Dendritic cell treated with granulocyte-macrophage colony-stimulating factor and Interleukin-4, amounts not matched to agents 40 ng/mL and 50 ng/mL, for 4 days (primary cell): Measurements from ENCODE around the gene GPR89A.
"Not testable (repeated sequence)": the region's sequence is repeated elsewhere in the genome, so short reads cannot be mapped to it uniquely, and the experiment has no call there.

Experiments
- H3K27ac Mint-ChIP-seq: one replicate; pipeline ENCODE4 v1.8.0; 2022; ENCODE audit warnings: mild to moderate bottlenecking, mixed read lengths
- H3K27me3 Mint-ChIP-seq: one replicate; pipeline ENCODE4 v1.8.0; 2022; ENCODE audit warnings: mild to moderate bottlenecking, mixed read lengths
- H3K36me3 Mint-ChIP-seq: one replicate; pipeline ENCODE4 v1.8.0; 2022; ENCODE audit warnings: low read depth, mixed read lengths
- H3K4me1 Mint-ChIP-seq: one replicate; pipeline ENCODE4 v1.8.0; 2022; ENCODE audit warnings: low read depth, mixed read lengths
- H3K4me3 Mint-ChIP-seq: one replicate; pipeline ENCODE4 v1.8.0; 2022; ENCODE audit warnings: mild to moderate bottlenecking, moderate library complexity, mixed read lengths
- H3K9me3 Mint-ChIP-seq: one replicate; pipeline ENCODE4 v1.8.0; 2022; ENCODE audit warnings: mixed read lengths
- intact Hi-C: fragments of 100-400 bp; cut with micrococcal nuclease; formaldehyde crosslinking; loops from one replicate; pipeline ENCODE4 v1.15.0; 2022

Gene GPR89A

DNA sequence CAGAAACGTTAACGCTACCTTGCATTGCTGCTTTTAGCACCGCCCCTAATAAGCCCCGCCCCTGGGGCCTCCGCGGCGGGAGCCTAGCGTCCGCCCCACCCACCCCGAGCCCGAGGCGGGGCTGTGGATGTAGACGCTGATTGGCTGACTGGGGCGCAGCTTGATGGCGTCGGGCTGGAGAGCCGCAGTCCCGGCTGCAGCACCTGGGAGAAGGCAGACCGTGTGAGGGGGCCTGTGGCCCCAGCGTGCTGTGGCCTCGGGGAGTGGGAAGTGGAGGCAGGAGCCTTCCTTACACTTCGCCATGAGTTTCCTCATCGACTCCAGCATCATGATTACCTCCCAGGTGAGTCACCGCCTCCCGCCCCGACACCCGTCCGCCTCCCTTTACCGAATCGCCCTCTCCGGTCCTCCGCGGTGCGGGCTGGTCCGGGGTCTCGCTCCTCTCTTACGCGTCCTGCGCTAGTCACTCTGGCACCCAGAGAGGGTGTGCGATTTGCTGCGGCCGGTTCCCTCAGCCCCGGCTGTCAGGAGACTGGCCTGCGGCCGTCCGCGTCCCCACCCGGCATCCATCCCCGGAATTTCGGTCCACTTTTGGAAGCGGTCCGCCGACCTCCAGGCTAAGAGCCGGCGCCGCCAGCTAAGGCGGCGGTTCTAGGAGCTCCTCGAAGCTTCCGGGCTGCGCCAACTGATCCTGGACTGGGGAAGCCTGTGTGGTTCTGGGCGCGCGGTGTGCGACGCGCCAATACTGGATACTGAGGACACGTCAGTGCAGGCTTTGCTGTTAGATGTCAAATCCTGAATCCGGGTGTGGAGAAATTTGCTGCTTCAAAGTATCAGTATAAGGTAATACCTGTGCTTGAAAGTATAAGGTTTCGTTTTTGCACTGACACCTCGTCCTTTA is at the start of gene GPR89A:
GPR89A (plus strand) TSS at position 156 of the 901 bp plus-strand sequence; CDS start at position 302, 146 bp downstream.
- Mint-ChIP-seq H3K4me3 (peak within 1 kb of the TSS; percentile 99), H3K27ac (peak within 1 kb of the TSS; percentile 97), H3K4me1 (peaks cover 11% of the 10 kb centered on the region)
- H3K36me3 Mint-ChIP-seq, H3K9me3 Mint-ChIP-seq, H3K27me3 Mint-ChIP-seq, intact Hi-C loops: not testable (repeated sequence)

DNA sequence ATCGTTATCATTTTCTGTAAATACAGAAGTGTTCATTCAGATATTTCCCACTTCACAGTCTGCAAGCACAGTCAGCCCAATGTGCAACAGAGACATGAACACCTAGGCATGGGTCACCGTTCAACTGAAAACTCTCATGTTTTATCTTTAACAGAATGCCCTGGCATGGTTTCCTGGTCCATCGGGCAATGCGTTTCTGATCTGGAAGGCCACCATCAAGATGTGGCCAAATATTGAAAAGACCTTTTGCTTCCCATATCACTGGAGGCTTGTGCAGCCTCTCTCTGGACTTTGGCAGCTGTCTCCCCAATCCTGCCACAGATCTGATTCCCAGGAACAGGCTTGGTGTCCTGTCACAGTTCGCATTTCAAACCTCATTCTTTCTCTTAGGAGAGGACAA is 21.0 kb upstream of the GPR89A start:
- H3K4me1 Mint-ChIP-seq, intact Hi-C loops, H3K36me3 Mint-ChIP-seq, H3K27ac Mint-ChIP-seq, H3K27me3 Mint-ChIP-seq, H3K4me3 Mint-ChIP-seq, H3K9me3 Mint-ChIP-seq: not testable (repeated sequence)

GRCh38 chr1:145590806-145591205 is 17.0 kb upstream of the GPR89A start:
- intact Hi-C loops, H3K9me3 Mint-ChIP-seq, H3K27me3 Mint-ChIP-seq, H3K4me3 Mint-ChIP-seq, H3K27ac Mint-ChIP-seq, H3K4me1 Mint-ChIP-seq, H3K36me3 Mint-ChIP-seq: not testable (repeated sequence)

DNA sequence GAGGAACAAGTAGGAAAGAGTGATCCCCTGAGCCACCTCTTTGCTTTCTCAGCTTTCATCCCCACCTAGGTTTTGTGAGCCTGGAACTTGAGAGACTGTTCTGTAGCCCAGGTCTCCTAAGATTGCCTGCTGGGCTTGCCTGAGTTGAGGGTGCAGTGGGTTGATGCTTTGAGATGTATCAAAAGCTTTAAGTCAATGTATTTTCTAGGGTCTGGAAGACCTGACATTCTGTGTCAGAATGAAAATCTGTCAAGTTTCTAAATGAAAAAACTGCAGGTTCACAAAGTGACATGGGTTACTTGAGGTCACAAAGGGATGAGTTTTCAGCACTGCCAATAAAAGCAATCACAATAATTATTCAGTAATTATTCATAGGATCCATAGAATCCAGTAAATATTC is 15.4 kb upstream of the GPR89A start:
- H3K36me3 Mint-ChIP-seq, H3K27me3 Mint-ChIP-seq, H3K4me1 Mint-ChIP-seq, H3K27ac Mint-ChIP-seq, H3K9me3 Mint-ChIP-seq, intact Hi-C loops, H3K4me3 Mint-ChIP-seq: not testable (repeated sequence)

DNA sequence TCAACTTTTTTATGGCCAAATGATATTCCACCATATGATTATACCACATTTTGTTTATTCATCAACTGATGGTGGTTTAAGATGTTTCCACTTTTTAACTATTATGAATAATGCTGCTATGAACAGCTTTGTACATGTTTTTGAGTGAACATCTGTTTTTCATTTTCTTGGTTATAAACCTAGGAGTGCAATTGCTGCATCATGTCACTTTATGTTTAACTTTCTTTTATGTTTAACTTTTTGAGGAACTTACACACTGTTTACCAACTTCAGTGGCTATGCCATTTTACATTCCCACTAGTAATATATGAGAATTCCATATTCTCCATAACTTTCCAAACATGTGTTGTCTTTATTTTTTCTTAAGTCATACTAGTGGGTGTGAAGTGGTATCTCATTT is 12.4 kb upstream of the GPR89A start:
- H3K4me1 Mint-ChIP-seq, H3K27me3 Mint-ChIP-seq, H3K9me3 Mint-ChIP-seq, H3K36me3 Mint-ChIP-seq, H3K4me3 Mint-ChIP-seq, H3K27ac Mint-ChIP-seq, intact Hi-C loops: not testable (repeated sequence)

GRCh38 chr1:145596236-145596635 is 11.6 kb upstream of the GPR89A start:
- intact Hi-C loops, H3K27ac Mint-ChIP-seq, H3K4me1 Mint-ChIP-seq, H3K9me3 Mint-ChIP-seq, H3K4me3 Mint-ChIP-seq, H3K36me3 Mint-ChIP-seq, H3K27me3 Mint-ChIP-seq: not testable (repeated sequence)

GRCh38 chr1:145599426-145599825 is 8.4 kb upstream of the GPR89A start:
- intact Hi-C loops, H3K9me3 Mint-ChIP-seq, H3K36me3 Mint-ChIP-seq, H3K4me1 Mint-ChIP-seq, H3K27me3 Mint-ChIP-seq, H3K4me3 Mint-ChIP-seq: not testable (repeated sequence)
- H3K27ac Mint-ChIP-seq = peak overlapping the region; percentile 57

DNA sequence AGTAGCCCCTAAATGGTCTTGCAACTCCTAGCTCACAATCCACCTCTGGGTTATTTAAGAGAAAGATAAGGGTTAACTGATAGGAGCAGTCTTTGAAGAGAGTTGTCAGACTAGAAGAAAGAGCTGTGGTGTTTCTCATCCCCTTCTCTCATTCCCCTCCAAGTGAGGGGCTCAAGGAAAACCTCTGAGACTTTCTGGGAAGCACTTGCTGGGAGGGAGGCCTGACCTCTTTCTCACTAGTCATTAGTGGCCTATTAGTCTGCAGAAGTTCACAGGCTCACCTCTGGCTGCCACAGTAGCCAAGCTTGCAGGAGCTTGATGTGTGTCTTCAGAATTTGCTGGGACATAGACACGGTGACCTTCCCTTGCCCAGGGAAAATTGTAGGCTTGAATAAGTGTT is 6.2 kb upstream of the GPR89A start:
- Mint-ChIP-seq H3K4me1 (peaks cover 8% of the 10 kb centered on the region), H3K9me3 (no peaks in the 10 kb centered on the region), H3K36me3 (no peaks in the 10 kb centered on the region), H3K4me3 (no peak overlapping the region), H3K27me3 (no peaks in the 10 kb centered on the region), H3K27ac (no peak overlapping the region)
- intact Hi-C loops = no loop called here

DNA sequence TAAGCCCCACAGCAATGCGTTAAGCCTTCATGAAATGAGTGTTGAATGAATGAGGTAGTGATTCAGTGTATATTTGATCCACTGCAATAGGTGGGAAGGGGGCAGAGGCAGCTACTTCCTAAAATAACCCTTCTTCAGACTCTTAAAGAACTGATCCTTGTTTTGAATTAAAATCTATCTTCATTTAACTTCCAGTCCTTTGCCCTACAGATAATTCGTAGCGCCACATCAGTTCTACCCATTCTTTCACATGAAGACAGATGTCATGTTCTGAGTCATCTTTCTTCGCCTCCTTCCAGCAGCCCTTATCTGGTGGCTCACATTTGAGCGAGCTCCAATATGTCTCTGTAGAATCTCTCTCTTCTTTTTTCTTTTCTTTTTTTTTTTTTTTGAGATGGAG is 948 bp upstream of the GPR89A start:
- H3K9me3 Mint-ChIP-seq, intact Hi-C loops, H3K27me3 Mint-ChIP-seq, H3K36me3 Mint-ChIP-seq, H3K27ac Mint-ChIP-seq, H3K4me3 Mint-ChIP-seq: not testable (repeated sequence)
- H3K4me1 Mint-ChIP-seq = peaks cover 11% of the 10 kb centered on the region

DNA sequence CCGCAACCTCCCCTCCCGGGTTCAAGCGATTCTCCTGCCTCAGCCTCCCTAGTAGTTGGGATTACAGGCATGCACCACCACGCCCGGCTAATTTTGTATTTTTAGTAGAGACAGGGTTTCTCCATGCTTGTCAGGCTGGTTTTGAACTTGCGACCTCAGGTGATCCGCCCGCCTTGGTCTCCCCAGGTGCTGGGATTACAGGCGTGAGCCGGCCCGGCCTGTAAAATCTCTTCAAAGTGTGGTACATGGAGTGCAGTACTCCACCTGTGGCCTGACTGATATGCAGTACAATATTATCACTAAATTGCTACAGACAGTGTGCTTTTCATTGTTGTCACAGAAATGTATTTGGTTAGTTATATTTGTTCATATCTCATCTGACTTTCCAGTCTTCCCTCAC is 499 bp upstream of the GPR89A start:
- intact Hi-C loops, H3K27ac Mint-ChIP-seq, H3K27me3 Mint-ChIP-seq, H3K36me3 Mint-ChIP-seq, H3K4me3 Mint-ChIP-seq, H3K9me3 Mint-ChIP-seq: not testable (repeated sequence)
- H3K4me1 Mint-ChIP-seq = peaks cover 11% of the 10 kb centered on the region

DNA sequence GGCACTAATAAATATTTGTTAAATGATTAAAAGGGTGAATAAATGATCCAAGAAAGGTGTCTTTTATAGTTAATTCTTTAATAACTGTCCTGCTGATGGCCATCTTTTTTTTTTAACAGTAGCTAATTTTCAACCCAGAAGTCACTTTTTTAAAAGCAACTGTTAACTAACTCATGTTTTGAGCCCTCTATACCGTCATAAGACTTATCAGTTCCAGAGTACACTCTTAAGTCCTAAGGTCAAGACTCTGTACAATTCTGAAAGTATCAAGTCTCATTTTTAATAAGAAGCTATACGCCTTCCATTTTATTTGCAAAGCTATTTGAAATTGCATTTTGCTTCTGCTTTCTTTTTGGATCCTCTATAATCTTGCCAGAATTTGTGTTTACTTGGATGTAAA is 3.0 kb downstream of the GPR89A start:
- H3K4me3 Mint-ChIP-seq, intact Hi-C loops, H3K9me3 Mint-ChIP-seq, H3K27me3 Mint-ChIP-seq, H3K27ac Mint-ChIP-seq, H3K36me3 Mint-ChIP-seq: not testable (repeated sequence)
- H3K4me1 Mint-ChIP-seq = peaks cover 11% of the 10 kb centered on the region

- H3K4me1 Mint-ChIP-seq, H3K4me3 Mint-ChIP-seq, H3K27ac Mint-ChIP-seq, H3K36me3 Mint-ChIP-seq, intact Hi-C loops, H3K27me3 Mint-ChIP-seq, H3K9me3 Mint-ChIP-seq: not testable (repeated sequence)
Observed at GRCh38 chr1:145620073-145620472, 12.3 kb downstream of the GPR89A start.

GRCh38 chr1:145622177-145622576 is 14.4 kb downstream of the GPR89A start:
- H3K9me3 Mint-ChIP-seq, H3K36me3 Mint-ChIP-seq, intact Hi-C loops, H3K27me3 Mint-ChIP-seq, H3K4me1 Mint-ChIP-seq, H3K4me3 Mint-ChIP-seq, H3K27ac Mint-ChIP-seq: not testable (repeated sequence)

GRCh38 chr1:145636237-145636636 is 28.4 kb downstream of the GPR89A start:
- H3K4me1 Mint-ChIP-seq, H3K27ac Mint-ChIP-seq, intact Hi-C loops, H3K9me3 Mint-ChIP-seq, H3K4me3 Mint-ChIP-seq, H3K27me3 Mint-ChIP-seq, H3K36me3 Mint-ChIP-seq: not testable (repeated sequence)

DNA sequence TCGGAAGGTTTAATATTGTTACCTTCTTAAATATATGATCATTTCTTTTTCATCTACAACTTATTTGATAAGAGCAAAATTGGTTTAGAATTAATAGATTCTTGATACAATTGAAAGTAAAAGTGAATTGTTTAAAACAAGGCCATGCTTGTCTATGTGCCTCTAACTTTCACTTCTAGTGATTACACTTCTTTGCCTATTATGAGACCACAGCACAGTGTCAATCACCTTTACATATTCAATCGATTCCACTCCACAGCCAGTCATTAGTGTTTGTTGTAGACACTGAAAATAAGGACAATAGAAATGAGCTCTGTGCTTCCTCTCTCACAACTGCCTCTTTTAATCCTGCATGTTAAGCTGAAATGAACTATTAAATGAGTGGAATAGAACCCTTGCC is 34.1 kb downstream of the GPR89A start:
- H3K27ac Mint-ChIP-seq, intact Hi-C loops, H3K4me1 Mint-ChIP-seq, H3K9me3 Mint-ChIP-seq, H3K27me3 Mint-ChIP-seq, H3K4me3 Mint-ChIP-seq, H3K36me3 Mint-ChIP-seq: not testable (repeated sequence)
